Ramos (cell line): ENCODE results near the gene ABCA3.

Source experiments
- in situ Hi-C: fragments of 300-500 bp; cut with MboI; formaldehyde crosslinking; loops from one replicate; pipeline ENCODE4 v1.14.3; 2022; ENCODE audit warnings: low sequenced_read_pairs; ENCODE audit not compliant: unreplicated experiment

Gene ABCA3

GRCh38 chr16:2237493-2238149 lies 102.9 kb downstream of the ABCA3 start:
- in situ Hi-C loops = no loop called here

- in situ Hi-C loops = no loop called here
Measured at GRCh38 chr16:2237102-2237482, 103.4 kb downstream of the ABCA3 start.

DNA sequence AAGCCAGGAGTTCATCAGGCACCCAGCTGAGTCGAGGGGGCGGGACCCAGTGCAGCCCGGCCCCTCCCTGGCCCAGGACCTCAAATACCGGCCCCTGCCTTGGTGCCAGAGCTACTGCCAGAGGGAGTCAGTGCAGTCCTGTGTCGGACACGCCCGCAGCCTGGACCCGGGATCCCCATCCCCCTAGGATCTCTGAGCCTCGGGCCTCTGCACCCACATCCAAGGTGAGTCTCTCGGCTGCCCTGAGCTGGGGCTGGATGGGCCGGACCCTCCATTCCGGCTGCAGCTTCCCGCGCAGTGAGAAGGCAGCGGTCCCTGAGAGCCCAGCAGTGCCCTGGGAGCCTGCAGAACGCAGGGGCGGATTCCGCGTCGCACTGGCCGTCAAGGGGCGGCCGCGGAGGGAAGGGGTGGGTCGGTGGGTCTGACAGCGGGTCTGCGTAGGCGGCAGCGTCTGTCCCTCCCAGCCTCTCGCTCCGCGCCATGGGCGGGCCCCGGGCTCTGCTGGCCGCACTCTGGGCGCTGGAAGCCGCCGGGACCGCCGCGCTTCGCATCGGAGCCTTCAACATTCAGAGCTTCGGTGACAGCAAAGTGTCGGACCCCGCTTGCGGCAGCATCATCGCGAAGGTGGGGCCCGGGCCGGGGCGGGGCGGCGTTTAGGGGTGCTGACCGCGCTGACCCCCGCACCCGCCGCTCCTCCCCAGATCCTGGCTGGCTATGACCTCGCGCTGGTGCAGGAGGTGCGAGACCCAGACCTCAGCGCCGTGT lies 104.0 kb downstream of the ABCA3 start, which contains the start of gene DNASE1L2:
DNASE1L2 (plus strand) TSS at position 108 of the 765 bp plus-strand sequence; CDS start at position 481, 373 bp downstream.
- in situ Hi-C loops = no loop called here

DNA sequence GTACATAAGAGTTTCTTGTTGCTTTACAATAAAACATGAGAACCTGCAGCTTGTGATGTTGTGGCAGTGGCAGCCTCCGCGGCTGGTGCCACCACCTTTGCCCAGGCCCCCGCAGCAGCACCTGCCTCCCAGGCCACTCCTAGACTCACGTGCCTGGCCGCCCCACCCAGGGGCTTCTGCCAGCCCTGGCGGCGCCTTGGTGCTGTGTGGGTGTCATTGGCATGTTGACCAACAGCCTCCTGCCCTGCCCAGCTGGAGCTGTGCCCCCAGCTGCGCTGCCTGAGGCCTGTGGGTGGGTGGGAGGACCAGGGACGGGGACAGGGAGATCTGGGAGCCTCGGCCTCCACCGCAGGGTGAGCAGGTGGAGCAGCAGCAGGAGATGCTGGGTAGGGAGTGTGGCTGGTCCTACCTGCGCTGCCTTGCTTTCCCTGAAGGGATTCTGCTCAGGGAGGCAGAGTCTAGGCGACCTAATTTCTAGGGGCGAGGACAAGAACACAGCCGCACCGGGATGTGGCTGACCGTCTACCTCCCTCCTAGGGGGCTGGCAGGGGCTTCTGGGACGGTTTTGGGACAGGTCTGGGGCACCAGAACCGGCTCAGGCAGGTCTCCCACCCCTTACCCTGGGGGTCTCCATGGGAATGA lies 104.7 kb downstream of the ABCA3 start:
- in situ Hi-C loops = no loop called here

DNA sequence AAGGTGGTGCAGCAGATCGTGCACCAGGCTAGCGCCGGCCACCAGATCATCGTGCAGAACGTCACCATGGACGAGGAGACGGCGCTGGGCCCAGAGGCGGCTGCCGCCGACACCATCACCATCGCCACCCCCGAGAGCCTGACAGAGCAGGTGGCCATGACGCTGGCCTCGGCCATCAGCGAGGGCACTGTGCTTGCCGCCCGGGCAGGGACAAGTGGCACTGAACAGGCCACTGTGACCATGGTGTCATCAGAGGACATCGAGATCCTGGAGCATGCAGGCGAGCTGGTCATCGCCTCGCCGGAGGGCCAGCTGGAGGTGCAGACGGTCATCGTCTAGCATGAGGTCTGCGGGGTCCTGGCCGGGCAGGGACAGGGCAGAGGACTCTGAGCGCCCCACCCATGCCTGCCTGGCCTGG lies 105.3 kb downstream of the ABCA3 start:
- in situ Hi-C loops = no loop called here

- in situ Hi-C loops = no loop called here
Measured at GRCh38 chr16:2234813-2235170, 105.7 kb downstream of the ABCA3 start.

DNA sequence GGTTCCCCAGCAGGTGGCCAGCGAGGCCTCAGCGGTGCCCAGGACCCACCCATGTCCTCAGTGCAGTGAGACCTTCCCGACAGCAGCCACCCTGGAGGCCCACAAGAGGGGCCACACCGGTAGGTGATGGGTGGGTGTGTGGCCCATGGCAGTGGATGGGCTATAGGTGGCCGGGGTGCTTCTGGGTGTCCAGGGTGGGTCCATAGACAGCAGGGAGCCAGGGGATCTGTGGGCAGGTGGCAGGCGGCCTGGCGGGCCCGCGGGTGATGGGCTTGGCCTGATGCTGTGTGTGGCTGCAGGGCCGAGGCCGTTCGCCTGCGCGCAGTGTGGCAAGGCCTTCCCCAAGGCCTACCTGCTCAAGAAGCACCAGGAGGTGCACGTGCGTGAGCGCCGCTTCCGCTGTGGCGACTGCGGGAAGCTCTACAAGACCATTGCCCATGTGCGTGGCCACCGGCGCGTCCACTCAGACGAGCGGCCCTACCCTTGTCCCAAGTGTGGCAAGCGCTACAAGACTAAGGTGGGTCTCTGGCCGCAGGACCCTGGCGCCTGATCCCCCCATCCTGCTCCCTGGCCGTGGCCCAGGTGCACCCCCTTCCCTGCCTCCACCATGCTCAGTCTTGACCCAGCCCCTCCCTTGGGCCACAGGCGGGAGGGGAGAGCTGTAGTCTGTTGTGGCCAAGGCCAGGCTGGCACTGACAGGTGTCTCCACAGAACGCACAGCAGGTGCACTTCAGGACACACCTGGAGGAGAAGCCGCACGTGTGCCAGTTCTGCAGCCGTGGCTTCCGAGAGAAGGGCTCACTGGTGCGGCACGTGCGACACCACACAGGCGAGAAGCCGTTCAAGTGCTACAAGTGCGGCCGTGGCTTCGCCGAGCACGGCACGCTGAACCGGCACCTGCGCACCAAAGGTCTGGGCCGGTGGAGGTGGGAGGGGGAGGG lies 106.4 kb downstream of the ABCA3 start:
- in situ Hi-C loops = no loop called here

DNA sequence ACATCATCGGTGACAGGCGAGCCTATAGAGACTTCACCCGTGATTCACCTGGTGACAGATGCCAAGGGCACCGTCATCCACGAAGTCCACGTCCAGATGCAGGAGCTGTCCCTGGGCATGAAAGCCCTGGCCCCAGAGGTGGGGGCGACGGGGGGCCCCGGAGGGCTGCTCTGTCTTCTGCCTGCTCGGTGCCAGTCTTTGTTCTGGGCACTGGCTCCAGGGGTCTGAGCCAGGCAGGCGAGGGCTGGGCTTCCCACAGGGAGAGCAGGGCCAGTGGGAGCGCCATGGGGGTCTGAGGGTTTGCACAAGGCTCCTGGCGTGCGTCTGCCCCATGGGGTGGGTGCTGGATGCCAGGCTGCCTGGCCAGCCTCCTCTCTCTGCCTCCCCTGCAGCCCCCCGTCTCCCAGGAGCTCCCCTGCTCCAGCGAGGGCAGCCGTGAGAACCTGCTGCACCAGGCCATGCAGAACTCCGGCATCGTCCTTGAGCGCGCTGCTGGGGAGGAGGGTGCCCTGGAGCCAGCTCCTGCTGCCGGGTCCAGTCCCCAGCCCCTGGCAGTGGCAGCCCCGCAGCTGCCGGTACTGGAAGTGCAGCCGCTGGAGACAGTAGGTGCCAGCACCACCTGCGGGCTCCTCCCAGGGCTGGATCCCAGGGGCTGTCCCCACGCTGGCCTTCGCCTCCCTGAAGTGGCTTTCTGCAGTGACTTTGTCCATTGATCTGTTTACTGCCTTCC lies 107.3 kb downstream of the ABCA3 start:
- in situ Hi-C loops = no loop called here

DNA sequence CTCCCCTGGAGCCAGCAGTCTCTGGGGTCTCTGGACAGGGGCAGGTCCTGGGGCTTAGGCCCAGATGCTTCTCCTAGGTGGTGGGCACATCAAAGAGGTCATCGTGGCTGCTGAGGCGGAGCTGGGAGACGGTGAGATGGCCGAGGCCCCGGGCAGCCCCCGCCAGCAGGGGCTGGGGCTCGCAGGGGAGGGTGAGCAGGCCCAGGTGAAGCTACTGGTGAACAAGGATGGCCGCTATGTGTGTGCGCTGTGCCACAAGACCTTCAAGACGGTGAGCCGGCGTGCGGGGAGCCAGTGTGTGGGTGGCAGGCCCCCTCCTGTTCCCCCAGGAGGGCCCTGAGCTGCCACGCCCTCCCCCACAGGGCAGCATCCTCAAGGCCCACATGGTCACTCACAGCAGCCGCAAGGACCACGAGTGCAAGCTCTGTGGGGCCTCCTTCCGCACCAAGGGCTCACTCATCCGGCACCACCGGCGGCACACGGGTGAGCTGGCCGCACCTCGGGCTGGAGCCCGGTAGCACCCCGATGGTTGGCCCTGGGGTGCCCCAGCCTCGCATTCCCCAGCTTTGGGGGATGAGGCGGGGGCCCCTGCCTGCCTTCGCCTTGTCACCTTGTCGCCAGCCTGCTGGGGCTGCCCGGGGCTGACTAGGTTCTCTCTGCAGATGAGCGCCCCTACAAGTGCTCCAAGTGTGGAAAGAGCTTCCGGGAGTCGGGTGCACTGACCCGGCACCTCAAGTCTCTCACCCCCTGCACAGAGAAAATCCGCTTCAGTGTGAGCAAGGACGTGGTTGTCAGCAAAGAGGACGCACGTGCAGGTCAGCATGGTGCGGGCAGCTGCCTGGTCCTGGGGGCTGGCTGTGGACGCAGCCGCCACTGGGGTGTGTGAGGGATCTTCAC lies 108.2 kb downstream of the ABCA3 start:
- in situ Hi-C loops = no loop called here

GRCh38 chr16:2231016-2231931 lies 109.3 kb downstream of the ABCA3 start:
- in situ Hi-C loops = no loop called here

- in situ Hi-C loops = no loop called here
Measured at GRCh38 chr16:2230376-2230775, 110.2 kb downstream of the ABCA3 start.

DNA sequence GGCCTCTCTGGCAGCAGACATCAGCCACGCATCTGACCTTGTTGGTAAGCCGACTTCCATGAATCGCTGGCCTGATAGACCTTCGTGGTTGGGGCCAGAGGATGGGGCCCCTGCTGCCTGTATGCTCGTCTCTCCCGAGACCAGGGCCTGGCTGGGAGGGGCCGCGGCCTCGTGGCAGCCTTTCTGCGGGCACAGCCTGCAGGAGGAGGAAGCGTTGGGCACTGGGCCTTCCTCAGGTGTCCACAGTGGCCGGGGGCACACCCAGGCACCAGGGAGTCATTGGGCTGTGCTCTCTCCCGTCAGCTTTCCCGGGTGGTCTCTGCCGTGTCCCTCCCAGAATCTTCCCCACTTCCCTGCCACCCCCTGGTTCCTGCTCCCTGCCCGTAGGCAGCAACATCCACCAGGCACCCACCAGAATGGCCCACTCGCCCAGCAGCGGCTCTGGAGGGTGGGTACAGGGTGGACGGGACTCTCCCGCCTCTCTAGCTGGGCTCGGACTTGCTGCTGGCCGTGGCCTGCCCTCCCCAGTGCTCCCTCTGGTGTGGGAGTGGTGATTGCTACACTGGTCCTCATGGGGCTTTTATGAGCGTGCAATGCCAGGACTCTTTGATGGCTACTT lies 110.8 kb downstream of the ABCA3 start:
- in situ Hi-C loops = no loop called here

GRCh38 chr16:2229091-2229490 lies 111.4 kb downstream of the ABCA3 start:
- in situ Hi-C loops = no loop called here

GRCh38 chr16:2228161-2228824 lies 112.2 kb downstream of the ABCA3 start:
- in situ Hi-C loops = no loop called here

DNA sequence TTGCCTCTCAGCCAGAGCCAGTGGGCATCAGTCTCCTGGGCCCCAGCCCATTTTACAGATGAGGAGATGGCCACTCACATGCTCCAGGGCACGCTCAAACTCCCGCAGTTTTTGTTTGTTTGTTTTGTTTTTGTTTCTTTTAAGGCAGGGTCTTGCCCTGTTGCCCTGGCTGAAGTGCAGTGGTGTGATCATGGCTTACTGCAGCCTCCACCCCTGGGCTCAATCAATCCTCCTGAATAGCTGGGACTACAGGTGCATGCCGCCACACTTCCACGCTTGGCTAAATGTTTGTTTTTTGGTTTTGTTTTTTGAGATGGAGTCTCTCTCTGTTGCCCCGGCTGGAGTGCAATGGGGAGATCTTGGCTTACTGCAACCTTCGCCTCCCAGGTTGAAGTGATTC lies 113.6 kb downstream of the ABCA3 start:
- in situ Hi-C loops = no loop called here

DNA sequence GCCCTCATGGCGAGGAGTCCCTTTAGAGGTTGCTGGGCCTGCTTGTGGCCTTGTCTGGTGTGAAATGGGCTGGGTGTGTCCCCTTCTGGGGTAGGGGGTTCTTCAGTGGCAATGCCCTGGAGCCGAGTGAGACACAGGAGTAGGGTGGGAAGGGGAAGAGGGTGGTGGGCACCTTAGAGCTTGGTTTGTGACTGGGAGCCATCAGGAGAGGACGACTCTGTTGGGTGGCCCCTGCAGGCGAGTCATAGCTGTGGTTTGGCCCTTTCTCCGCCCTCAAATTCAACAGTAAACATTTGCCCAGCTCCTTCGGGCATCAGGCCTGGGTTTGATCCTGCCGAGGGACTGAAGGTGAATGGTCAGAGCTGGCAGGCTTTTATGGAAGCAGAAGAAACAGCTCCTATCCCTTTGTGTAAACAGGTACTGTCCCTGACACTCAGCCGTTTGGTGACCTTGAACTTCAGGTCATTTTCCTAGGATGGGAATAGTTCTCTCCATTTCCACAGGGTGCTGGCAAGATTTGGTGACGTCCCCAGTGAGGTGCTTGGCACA lies 114.2 kb downstream of the ABCA3 start:
- in situ Hi-C loops = no loop called here
